ENCODE data around the gene PMM1.

The PMM1 gene

DNA sequence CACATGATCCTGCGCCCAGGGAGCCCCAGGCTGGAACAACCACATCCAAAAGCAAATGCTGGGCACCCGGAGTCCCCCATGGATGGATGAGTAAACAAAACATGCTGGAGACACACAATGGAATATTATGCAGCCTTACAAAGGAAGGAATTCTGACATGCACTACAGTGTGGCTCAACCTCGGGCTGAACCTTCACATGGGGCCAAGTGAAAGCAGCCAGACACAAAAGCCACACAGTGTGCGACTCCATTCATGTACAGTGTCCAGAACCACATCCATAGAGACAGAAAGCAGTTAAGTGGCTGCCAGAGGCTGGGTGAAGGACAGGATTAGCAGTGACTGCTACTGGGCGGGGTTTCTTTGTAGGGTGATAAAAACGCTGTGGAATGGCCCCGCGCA is 55.4 kb downstream of the PMM1 start:
- no peak for DNase-seq

DNA sequence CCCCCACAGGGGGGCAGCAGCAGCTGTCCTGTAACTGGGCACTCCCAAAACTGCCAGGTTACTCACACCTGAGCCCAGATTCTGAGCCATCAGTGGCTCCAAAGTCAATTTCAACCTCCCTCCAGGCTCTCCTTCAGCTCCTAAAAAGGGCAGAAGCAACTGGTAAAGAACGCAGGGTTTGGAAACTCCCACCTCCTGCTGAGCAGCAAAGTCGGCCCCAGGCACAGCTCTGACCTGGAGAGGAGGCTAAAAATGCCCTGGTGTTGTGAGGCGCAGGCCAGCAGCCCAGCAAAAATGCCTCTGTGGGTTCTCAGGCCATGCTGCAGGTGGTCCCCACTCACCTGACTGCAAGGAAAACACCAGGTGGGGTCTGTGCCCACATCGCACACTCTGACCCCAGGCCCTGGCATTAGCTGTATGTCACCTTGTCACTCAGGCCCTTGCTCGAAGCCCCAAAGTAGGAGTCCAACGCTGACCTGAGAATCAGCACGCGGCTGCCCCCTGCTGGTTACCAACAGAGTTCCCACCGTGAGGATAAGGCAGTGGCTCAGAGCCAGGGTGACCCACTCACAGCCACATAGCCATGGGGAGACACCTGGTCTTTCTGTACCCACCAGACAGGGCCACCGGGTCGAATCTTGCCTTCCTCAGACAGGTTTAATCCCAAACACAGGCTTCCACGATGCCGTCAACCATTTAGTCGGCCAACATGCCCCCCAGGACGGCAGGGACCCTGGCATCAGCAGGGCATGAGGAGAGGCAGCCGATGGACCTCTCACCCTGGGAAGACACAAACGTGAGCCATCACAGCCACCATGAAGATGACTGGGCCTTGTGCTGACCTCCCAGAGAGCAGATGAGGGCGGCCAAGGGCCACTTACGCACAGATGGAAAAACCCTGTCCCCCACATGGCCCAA is 56.5 kb downstream of the PMM1 start:
- DNase-seq: peak; percentile 38 to 66 (median 47)

DNA sequence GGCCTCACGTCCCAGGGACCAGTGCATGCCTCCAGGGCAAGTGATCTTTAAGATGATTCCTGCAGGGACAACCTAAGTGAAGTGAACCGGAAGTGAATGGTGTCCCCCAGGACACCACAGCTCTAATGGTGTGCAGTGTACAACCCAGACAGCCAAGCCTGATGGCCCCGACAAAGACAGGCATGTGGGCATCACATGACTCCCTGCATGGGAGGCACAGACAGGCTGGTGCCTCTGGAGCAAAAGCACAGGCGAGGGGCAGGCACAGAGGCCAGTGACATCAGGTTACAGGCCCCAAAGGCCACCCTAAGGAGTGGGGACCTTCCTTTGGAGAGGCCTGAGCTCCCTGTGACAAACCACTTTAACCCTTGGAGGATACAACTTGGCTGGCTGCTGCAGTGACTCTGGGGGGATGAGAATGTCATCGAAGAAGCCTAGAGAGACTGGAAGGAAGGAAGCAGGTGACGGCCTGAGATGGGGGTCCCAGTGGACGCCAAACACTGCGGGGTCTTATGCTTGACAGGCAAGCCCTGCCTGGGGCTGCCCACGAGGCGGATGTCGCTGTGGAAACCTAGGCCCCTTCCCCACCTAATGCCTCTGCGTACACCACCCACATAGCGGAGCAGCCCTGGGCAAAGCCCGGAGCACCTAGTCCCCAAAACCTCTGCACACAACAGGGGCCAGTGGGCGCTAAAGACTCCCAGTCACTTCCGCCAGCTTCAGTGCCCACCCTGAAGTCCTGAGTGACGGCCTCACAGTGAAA is 57.7 kb downstream of the PMM1 start:
- no peak for DNase-seq

DNA sequence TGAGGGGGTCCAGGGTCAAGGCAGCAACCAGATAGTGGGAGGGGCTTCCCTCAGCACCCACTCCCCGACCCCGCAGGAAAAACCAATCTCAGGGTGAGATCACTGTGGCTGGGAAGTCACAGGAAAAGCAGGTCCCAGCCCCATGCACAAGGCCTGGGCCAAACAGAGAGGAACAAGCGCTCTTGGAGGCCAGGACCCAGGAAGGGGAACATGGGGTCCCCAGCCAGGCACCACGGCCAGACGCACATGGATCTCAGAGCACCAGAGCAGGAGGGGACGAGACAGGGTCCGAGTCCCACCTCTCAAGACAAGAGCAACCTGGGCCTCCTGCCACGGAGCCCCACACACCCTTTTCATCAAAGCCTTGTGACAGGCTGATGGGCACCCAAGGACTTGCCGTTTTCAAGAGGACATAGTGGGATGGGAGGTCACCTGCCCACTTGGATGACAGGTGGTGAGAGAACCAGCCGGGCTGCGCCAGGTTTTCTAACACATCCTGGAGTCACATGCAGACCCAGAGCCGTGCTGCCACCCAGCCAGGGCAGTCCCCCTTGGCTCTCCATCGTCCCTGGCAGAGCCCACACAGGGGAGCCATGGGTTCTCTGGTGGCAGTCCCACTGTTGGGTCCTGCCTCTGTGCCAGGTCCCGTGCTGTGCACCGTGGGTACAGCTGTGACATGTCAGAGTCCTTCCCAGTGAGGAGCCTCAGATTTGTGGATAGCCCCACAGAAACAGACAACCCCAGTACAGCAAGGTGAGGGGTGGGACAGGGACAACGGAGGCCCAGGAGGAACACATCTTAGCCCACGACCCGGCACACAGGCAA is 58.5 kb downstream of the PMM1 start:
- no peak for DNase-seq

DNA sequence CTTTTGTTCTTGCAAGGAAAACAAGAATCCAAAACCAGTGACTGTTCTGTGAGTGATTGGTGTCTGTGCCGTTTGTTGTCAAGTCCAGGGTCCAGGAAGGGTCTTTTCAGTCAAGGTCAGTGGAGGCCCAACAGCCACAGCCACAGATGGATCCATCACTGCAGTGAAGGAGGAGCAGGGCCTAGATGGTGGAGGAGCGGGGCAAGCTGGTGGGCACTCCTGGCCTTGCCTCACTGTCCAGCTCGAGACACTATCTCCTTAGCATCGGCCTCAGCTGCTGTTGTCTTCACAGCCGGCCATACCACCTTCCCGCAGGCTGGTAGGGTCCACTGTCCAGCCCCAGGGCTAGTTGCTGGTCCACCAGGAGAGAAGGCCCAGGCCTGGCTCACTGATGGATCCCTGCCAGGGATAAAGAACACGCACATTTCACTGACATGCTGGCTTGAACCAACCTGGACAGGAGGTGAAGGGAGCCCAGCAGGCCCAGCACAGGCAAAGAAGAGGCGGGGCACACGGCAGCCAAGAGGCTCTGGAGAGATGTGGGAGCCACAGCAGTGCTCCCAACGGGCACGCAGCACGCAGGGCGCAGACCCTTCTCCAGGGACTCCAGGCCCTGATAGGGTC is 60.6 kb downstream of the PMM1 start:
- DNase-seq: no peak

DNA sequence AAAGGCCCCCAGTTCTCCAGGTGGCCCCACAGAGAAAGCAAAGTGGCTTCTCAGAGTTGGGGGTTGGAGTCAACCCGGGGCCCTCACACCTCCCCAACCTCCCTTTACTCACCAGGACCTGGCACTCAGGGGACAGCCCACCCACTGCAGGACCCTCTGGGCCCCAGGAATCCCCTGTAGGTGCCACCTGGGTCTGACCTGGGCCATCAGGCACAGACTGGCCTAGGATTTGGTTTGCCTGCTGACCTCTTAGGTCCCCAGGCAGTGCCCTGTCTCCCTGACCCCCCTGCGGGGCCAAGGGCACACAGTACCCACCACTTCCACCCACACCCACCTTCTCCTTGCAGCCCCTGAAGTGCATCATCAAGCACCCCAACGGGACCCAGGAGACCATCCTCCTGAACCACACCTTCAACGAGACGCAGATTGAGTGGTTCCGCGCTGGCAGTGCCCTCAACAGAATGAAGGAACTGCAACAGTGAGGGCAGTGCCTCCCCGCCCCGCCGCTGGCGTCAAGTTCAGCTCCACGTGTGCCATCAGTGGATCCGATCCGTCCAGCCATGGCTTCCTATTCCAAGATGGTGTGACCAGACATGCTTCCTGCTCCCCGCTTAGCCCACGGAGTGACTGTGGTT is 61.4 kb downstream of the PMM1 start:
- DNase-seq: no peak

Data from T-helper 2 cell (primary cell).